Pancreas (tissue), 10 donors: ENCODE results near the gene SF3B4. TPM values are rescaled to one million over a fixed set of nuclear protein-coding genes. Genes with fewer than 3 reads are reported as not detected.
A peak's percentile ranks its signal among the peaks of the same experiment; 100 is the strongest.
"Not testable (repeated sequence)": the region's sequence is repeated elsewhere in the genome, so short reads cannot be mapped to it uniquely, and the experiment has no call there.

Experiments used
- ATAC-seq, 4 donors: fragments of 200-7000 bp; cut with Tn5 transposase; one replicate each; pipeline versions ENCODE4 v1.8.0 to v1.9.1; 2020; ENCODE audit warnings: mild to moderate bottlenecking in 4 of 4, moderate library complexity in 4 of 4
- DNase-seq, 6 donors: peaks; one replicate each; pipeline ENCODE4 v3.0.0-alpha.2; 2020
- FAIRE-seq: peaks from 2 replicates; lab custom pipeline; 2012; peaks lifted over from hg19 to GRCh38; lab: Jason Lieb, UNC
- H3K27ac ChIP-seq, 4 donors: fragments of 200-600 bp; sonication (generic); 1 replicate in 3 of 4; 2 replicates in 1 of 4; pipeline versions ENCODE4 v1.5.0 to v1.8.0; 2020
- H3K27me3 ChIP-seq, 4 donors: fragments of 200-600 bp; one replicate each; pipeline ENCODE4 v1.8.0; 2021
- H3K36me3 ChIP-seq, 3 donors: fragments of 200-600 bp; sonication (generic) in 1 of 3; one replicate each; pipeline versions ENCODE4 v1.5.0 to v1.8.0; 2020 to 2021
- H3K4me1 ChIP-seq, 3 donors: fragments of 200-600 bp; one replicate each; pipeline ENCODE4 v1.8.0; 2021
- H3K4me3 ChIP-seq, 4 donors: fragments of 200-600 bp; sonication (generic) in 2 of 4; one replicate each; pipeline versions ENCODE4 v1.5.0 to v1.8.0; 2020 to 2021
- H3K9me3 ChIP-seq, 4 donors: fragments of 200-600 bp; one replicate each; pipeline ENCODE4 v1.8.0; 2021
- CTCF ChIP-seq, 4 donors: fragments of 200-600 bp; sonication (generic) in 3 of 4; IDR thresholded peaks; one replicate each; pipeline versions ENCODE4 v1.5.0 to v1.8.0; 2021; ENCODE audit warnings: antibody characterized with exemption in 4 of 4
- WGBS, 2 donors: extraction: QIAGEN DNeasy Blood & Tissue Kit; methylation state at CpG; one replicate each; pipeline ENCODE4 v1.1.7; 2013; 5-methylcytosine and 5-hydroxymethylcytosine counted together
- intact Hi-C, 3 donors: fragments of 100-400 bp; cut with DNase I; formaldehyde crosslinking; loops; one replicate each; pipeline versions ENCODE4 v1.11.1 to v1.14.2; 2022
- polyA plus RNA-seq, 2 donors: library from polyadenylated mRNA; stranded (reverse); fragments of 200-250 nt; gene quantifications; one replicate each; pipeline ENCODE4 v1.2.3, GENCODE V29; 2013
- total RNA-seq, 6 donors: library from RNA; stranded (reverse); fragmentation: NEBNext Ultra II Directional in 4 of 6; extraction: Animal tissue kit (Norgen Biotek cat#: 25700) in 4 of 6; gene quantifications; one replicate each; pipeline versions ENCODE4 v1.2.1 to v1.2.4, GENCODE V29; 2021 to 2023
- donor health status: healthy with polysubstance abuse.
- donor health status: DM: no; HTN: no; CAD: no; lungs with moderate emphysema.
- donor health status: DM: no; HTN: no; CAD: no.
- donor health status: control.
- donor health status: control.
- donor health status: Bipolar disorder and iron deficiency.
- donor health status: DM: yes; HTN: yes; CAD: no.
- donor health status: DM: no; HTN: no; CAD: no.
- donor health status: DM: no; HTN: no; CAD: no.
- donor health status: DM: yes; HTN: yes; CAD: no.

Gene SF3B4
- total and polyA plus RNA-seq, 8 donors = 10.5 to 24.3 (median 19.3) TPM

GRCh38 chr1:149888247-149888998 is 39.2 kb downstream of the SF3B4 start:
- no peaks in the 10 kb centered on the region for H3K9me3 ChIP-seq
- TF ChIP-seq CTCF (IDR thresholded peaks at IDR 0.05) = peak in 3 of 4 donors; percentile 8 to 38 (median 34)
- WGBS, 2 donors = 3% methylated on average over 28 of the region's 28 CpGs
- FAIRE-seq (no peak), ATAC-seq (peak; percentile 32 to 48 (median 44)), DNase-seq (peak; percentile 75 to 85 (median 80))
- peak overlapping the region; percentile 16 to 64 (median 45) for H3K4me3 ChIP-seq
- peak overlapping the region; percentile 99 to 100 (median 99) for H3K27ac ChIP-seq
- intact Hi-C loops = no loop called here
- no peaks in the 10 kb centered on the region for H3K27me3 ChIP-seq
- H3K4me1 ChIP-seq = peaks cover 0 to 12% (median 10%) of the 10 kb centered on the region in 3 donors
- H3K36me3 ChIP-seq = no peaks in the 10 kb centered on the region

- peak; percentile 87 for FAIRE-seq
- H3K36me3 ChIP-seq = no peaks in the 10 kb centered on the region
Measured at GRCh38 chr1:149887456-149888246, 40.0 kb downstream of the SF3B4 start.

GRCh38 chr1:149887196-149887455 is 40.5 kb downstream of the SF3B4 start:
- not testable (repeated sequence) for FAIRE-seq

More at GRCh38 chr1:149887456-149888246, 40.0 kb downstream of the SF3B4 start:
- TF ChIP-seq CTCF (IDR thresholded peaks at IDR 0.05) = no peak
- peak overlapping the region; percentile 23 to 64 (median 45) for H3K4me3 ChIP-seq
- WGBS, 2 donors = 1% methylated on average over 46 of the region's 46 CpGs
- ATAC-seq (peak; percentile 59 to 72 (median 68)), DNase-seq (peak; percentile 79 to 89 (median 86))
- peak overlapping the region; percentile 99 to 100 (median 99) for H3K27ac ChIP-seq
- intact Hi-C loops = no loop called here
- no peaks in the 10 kb centered on the region for H3K9me3 ChIP-seq
- peaks cover 0 to 12% (median 10%) of the 10 kb centered on the region in 3 donors for H3K4me1 ChIP-seq
- H3K27me3 ChIP-seq = no peaks in the 10 kb centered on the region

GRCh38 chr1:149886396-149887195 is 41.0 kb downstream of the SF3B4 start:
- Histone ChIP-seq H3K27ac (peak overlapping the region; percentile 99 to 100 (median 99)), H3K4me1 (peaks cover 0 to 12% (median 10%) of the 10 kb centered on the region in 3 donors), H3K27me3 (no peaks in the 10 kb centered on the region), H3K36me3 (no peaks in the 10 kb centered on the region), H3K9me3 (no peaks in the 10 kb centered on the region), H3K4me3 (peak overlapping the region; percentile 29 to 64 (median 46))
- 0% methylated on average over 61 to 62 of the region's 62 CpGs for WGBS, 2 donors
- intact Hi-C loops = no loop called here
- ATAC-seq (peak; percentile 73 to 81 (median 77)), FAIRE-seq (peak; percentile 93), DNase-seq (peak; percentile 81 to 92 (median 90))
- TF ChIP-seq CTCF (IDR thresholded peaks at IDR 0.05) = no peak

More at GRCh38 chr1:149887196-149887455, 40.5 kb downstream of the SF3B4 start:
- Histone ChIP-seq H3K4me3 (peak overlapping the region; percentile 23 to 64 (median 40)), H3K4me1 (peaks cover 0 to 12% (median 10%) of the 10 kb centered on the region in 3 donors), H3K27ac (peak overlapping the region; percentile 99 to 100 (median 99))
- H3K36me3 ChIP-seq, H3K27me3 ChIP-seq, ATAC-seq, intact Hi-C loops, DNase-seq, H3K9me3 ChIP-seq: not testable (repeated sequence)
- 1% methylated on average over 7 to 13 of the region's 13 CpGs for WGBS, 2 donors

GRCh38 chr1:149886121-149886395 is 41.5 kb downstream of the SF3B4 start:
- intact Hi-C loops, H3K36me3 ChIP-seq, H3K9me3 ChIP-seq, FAIRE-seq, H3K27me3 ChIP-seq: not testable (repeated sequence)
- DNase-seq (peak in 3 of 6 donors; percentile 42 to 67 (median 53)), ATAC-seq (peak; percentile 0 to 5 (median 2))
- 0% methylated on average over 13 to 19 of the region's 19 CpGs for WGBS, 2 donors
- peak overlapping the region; percentile 29 to 64 (median 46) for H3K4me3 ChIP-seq
- H3K27ac ChIP-seq = peak overlapping the region; percentile 99 to 100 (median 99)
- peaks cover 0 to 12% (median 10%) of the 10 kb centered on the region in 3 donors for H3K4me1 ChIP-seq
